Testis (tissue), 3 donors: ENCODE results near the gene CD81. TPM values are rescaled to one million over a fixed set of nuclear protein-coding genes. Genes with fewer than 3 reads are reported as not detected.
A peak's percentile ranks its signal among the peaks of the same experiment; 100 is the strongest.

Experiments
- DNase-seq: peaks from one replicate; pipeline ENCODE4 v3.0.0-alpha.2; 2019
- H3K27ac ChIP-seq, 2 donors: fragments of 200-600 bp; sonication (generic); one replicate each; pipeline ENCODE4 v1.5.1; 2019
- H3K27me3 ChIP-seq: fragments of 200-600 bp; sonication (generic); one replicate; pipeline ENCODE4 v1.5.1; 2019
- H3K36me3 ChIP-seq: fragments of 200-600 bp; sonication (generic); one replicate; pipeline ENCODE4 v1.5.1; 2017; ENCODE audit warnings: low read depth; ENCODE audit errors: missing control alignments
- H3K4me1 ChIP-seq: fragments of 200-600 bp; sonication (generic); one replicate; pipeline ENCODE4 v1.5.1; 2019
- H3K4me3 ChIP-seq, 2 donors: fragments of 200-600 bp; sonication (generic); one replicate each; pipeline ENCODE4 v1.5.1; 2017 to 2019
- H3K9me3 ChIP-seq: fragments of 200-600 bp; sonication (generic); one replicate; pipeline ENCODE4 v1.5.1; 2017
- POLR2A ChIP-seq: fragments of 450-650 bp; IDR thresholded peaks from one replicate; pipeline ENCODE4 v1.6.1; 2017; ENCODE audit warnings: antibody characterized with exemption, mild to moderate bottlenecking, moderate library complexity
- WGBS, 2 donors: methylation state at CpG; one replicate each; pipeline ENCODE4 v1.1.5; 2018; 5-methylcytosine and 5-hydroxymethylcytosine counted together
- intact Hi-C: fragments of 100-400 bp; cut with DNase I; formaldehyde crosslinking; loops from one replicate; pipeline ENCODE4 v1.15.1; 2023; ENCODE audit warnings: low total_unique reads
- polyA plus RNA-seq: library from polyadenylated mRNA; stranded (reverse); fragments of 350-450 nt; fragmentation: Illumina TruSeq; extraction: RNeasy Lipid Tissue Mini Kit (QIAGEN cat#74804); gene quantifications from one replicate; pipeline ENCODE4 v1.2.3, GENCODE V29; 2014; ENCODE audit warnings: low read depth, low replicate concordance; ENCODE audit not compliant: insufficient read depth
- total RNA-seq, 2 donors: library from RNA; depleted of rRNA; stranded (reverse); fragments of >200 nt; gene quantifications; one replicate each; pipeline ENCODE4 v1.2.3, GENCODE V29; 2016
- TF ChIP-seq, protein P1 (sequence below), 3 experiments: fragments of 450-650 bp in 2 of 3; fragments of 200-600 bp in 1 of 3; sonication (generic) in 1 of 3; IDR thresholded peaks; one replicate each; pipeline ENCODE4 v1.5.1; 2016 to 2019; ENCODE audit warnings: antibody characterized with exemption in 3 of 3, mild to moderate bottlenecking in 2 of 3, moderate library complexity in 1 of 3

CD81 gene
- total and polyA plus RNA-seq, 3 donors from 2014 or later = 541 to 829 (median 665) TPM

GRCh38 chr11:2418693-2419360, 41.7 kb downstream of the CD81 start:
- H3K4me1 ChIP-seq = peaks cover 3% of the 10 kb centered on the region

GRCh38 chr11:2419638-2420501, 42.8 kb downstream of the CD81 start:
- no peak overlapping the region for H3K4me3 ChIP-seq
- no peaks in the 10 kb centered on the region for H3K9me3 ChIP-seq
- H3K27me3 ChIP-seq = no peaks in the 10 kb centered on the region
- peak; percentile 84 for DNase-seq
- no peaks in the 10 kb centered on the region for H3K36me3 ChIP-seq
- TF ChIP-seq, protein P1, sequence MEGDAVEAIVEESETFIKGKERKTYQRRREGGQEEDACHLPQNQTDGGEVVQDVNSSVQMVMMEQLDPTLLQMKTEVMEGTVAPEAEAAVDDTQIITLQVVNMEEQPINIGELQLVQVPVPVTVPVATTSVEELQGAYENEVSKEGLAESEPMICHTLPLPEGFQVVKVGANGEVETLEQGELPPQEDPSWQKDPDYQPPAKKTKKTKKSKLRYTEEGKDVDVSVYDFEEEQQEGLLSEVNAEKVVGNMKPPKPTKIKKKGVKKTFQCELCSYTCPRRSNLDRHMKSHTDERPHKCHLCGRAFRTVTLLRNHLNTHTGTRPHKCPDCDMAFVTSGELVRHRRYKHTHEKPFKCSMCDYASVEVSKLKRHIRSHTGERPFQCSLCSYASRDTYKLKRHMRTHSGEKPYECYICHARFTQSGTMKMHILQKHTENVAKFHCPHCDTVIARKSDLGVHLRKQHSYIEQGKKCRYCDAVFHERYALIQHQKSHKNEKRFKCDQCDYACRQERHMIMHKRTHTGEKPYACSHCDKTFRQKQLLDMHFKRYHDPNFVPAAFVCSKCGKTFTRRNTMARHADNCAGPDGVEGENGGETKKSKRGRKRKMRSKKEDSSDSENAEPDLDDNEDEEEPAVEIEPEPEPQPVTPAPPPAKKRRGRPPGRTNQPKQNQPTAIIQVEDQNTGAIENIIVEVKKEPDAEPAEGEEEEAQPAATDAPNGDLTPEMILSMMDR (IDR thresholded peaks at IDR 0.05) = peak; percentile 69 to 89 (median 88)
- no peak for TF ChIP-seq POLR2A
- H3K27ac ChIP-seq = no peak overlapping the region
- intact Hi-C loops = loop anchor here (5.0 to 10.0 kb wide), 3 partner anchors 113 to 475 kb away; no protein-coding TSS in a partner anchor
- WGBS, 2 donors = 53 to 57% methylated on average over 21 to 35 of the region's 36 CpGs
- H3K4me1 ChIP-seq = peaks cover 3% of the 10 kb centered on the region

More at GRCh38 chr11:2418693-2419360, 41.7 kb downstream of the CD81 start:
- no peaks in the 10 kb centered on the region for H3K27me3 ChIP-seq
- no peaks in the 10 kb centered on the region for H3K9me3 ChIP-seq
- no peaks in the 10 kb centered on the region for H3K36me3 ChIP-seq
- 82 to 87% methylated on average over 20 to 21 of the region's 21 CpGs for WGBS, 2 donors
- no peak for TF ChIP-seq POLR2A
- TF ChIP-seq, protein P1 (IDR thresholded peaks at IDR 0.05) = no peak
- intact Hi-C loops = loop anchor here (5.0 kb wide), 1 partner anchor 112 kb away; no protein-coding TSS in a partner anchor
- DNase-seq = no peak
- H3K27ac ChIP-seq = no peak overlapping the region
- H3K4me3 ChIP-seq = no peak overlapping the region

- H3K4me3 ChIP-seq = no peak overlapping the region
- H3K4me1 ChIP-seq = peaks cover 3% of the 10 kb centered on the region
- peak; percentile 71 for DNase-seq
- no peaks in the 10 kb centered on the region for H3K9me3 ChIP-seq
- TF ChIP-seq POLR2A = no peak
- TF ChIP-seq, protein P1 (IDR thresholded peaks at IDR 0.05) = peak; percentile 80 to 89 (median 89)
- no peaks in the 10 kb centered on the region for H3K36me3 ChIP-seq
- H3K27me3 ChIP-seq = no peaks in the 10 kb centered on the region
- intact Hi-C loops = loop anchor here (5.0 to 10.0 kb wide), 2 partner anchors 223 to 474 kb away; no protein-coding TSS in a partner anchor
- H3K27ac ChIP-seq = no peak overlapping the region
- WGBS, 2 donors = 20 to 33% methylated on average over 4 to 41 of the region's 44 CpGs
Measured at GRCh38 chr11:2420502-2421225, 43.6 kb downstream of the CD81 start.

DNA sequence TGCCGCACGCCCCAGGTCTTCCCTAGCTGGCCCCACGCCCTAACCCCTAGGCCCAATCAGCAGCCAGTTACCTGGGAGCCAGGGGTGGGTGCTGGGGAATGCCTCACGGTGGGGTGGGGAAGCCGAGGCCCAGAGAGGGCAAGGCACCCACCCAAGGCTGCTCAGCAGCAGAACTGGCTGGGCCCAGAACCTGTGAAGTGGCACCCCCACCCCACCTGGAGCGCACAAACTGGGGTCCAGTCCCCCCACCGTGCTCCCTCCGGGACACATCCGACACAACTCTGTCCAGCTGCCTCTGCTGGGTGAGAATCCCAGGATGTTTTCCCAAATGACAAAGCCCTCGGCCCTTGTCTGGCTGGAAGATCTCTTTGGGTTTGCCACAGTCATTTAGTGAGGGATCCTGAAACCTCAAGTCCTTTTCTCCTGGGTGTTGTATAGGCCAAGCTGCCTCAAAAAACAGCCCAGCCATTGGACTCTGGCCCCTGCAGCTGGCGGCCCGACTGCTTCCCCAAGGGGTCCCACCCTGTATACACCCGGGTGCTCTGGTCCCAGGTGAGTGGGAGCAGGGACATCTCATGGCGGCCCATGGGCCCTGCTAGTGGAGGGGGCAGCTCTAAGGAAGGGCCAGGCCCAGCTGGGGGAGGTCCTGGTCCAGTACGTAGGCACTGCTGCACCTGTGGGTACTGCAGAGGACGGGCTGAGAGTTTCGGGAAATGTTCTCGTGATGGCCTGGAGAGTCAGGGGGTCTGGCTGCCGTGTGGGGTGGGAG, 44.3 kb downstream of the CD81 start:
- Histone ChIP-seq H3K4me1 (peaks cover 3% of the 10 kb centered on the region), H3K27me3 (no peaks in the 10 kb centered on the region), H3K36me3 (no peaks in the 10 kb centered on the region), H3K27ac (no peak overlapping the region), H3K9me3 (no peaks in the 10 kb centered on the region), H3K4me3 (no peak overlapping the region)
- TF ChIP-seq, protein P1 (IDR thresholded peaks at IDR 0.05) = no peak
- TF ChIP-seq POLR2A = no peak
- intact Hi-C loops = loop anchor here (5.0 to 10.0 kb wide), 2 partner anchors 224 to 473 kb away; no protein-coding TSS in a partner anchor
- no peak for DNase-seq
- 82 to 83% methylated on average over 8 to 19 of the region's 19 CpGs for WGBS, 2 donors
